ES-I3 (cell line): ENCODE data around the gene THSD4.

Experiments used
- H3K36me3 ChIP-seq: 2 replicates; pipeline ENCODE4 v1.6.1; 2013; ENCODE audit warnings: mild to moderate bottlenecking, low read length, control low read depth, moderate library complexity; ENCODE audit not compliant: insufficient read depth
- H3K4me1 ChIP-seq: 2 replicates; pipeline ENCODE4 v1.6.1; 2013; ENCODE audit warnings: mild to moderate bottlenecking, control low read depth, low read length; ENCODE audit not compliant: insufficient read depth
- H3K9ac ChIP-seq: 2 replicates; pipeline ENCODE4 v1.6.1; 2013; ENCODE audit warnings: low read depth, mild to moderate bottlenecking, low read length, moderate library complexity
- H3K9me3 ChIP-seq: 2 replicates; pipeline ENCODE4 v1.6.1; 2013; ENCODE audit warnings: mild to moderate bottlenecking, low read length, moderate library complexity; ENCODE audit not compliant: control insufficient read depth, insufficient read depth

THSD4 gene

GRCh38 chr15:71325481-71325880 is 210.2 kb downstream of the THSD4 start:
- Histone ChIP-seq H3K36me3 (no peaks in the 10 kb centered on the region), H3K9ac (no peak overlapping the region), H3K4me1 (0 out of 2 replicates have a peak, but pooled peaks cover 9% of the 10 kb centered on the region), H3K9me3 (no peaks in the 10 kb centered on the region)

GRCh38 chr15:71328453-71328852 is 213.2 kb downstream of the THSD4 start:
- H3K36me3 ChIP-seq, result no peaks in the 10 kb centered on the region
- peaks cover 12% of the 10 kb centered on the region; the same call in 1 of the 2 replicates for H3K4me1 ChIP-seq
- no peaks in the 10 kb centered on the region for H3K9me3 ChIP-seq
- no peak overlapping the region for H3K9ac ChIP-seq

- Histone ChIP-seq H3K4me1 (peaks cover 12% of the 10 kb centered on the region; the same call in 1 of the 2 replicates), H3K9ac (no peak overlapping the region), H3K36me3 (no peaks in the 10 kb centered on the region), H3K9me3 (no peaks in the 10 kb centered on the region)
Observed at GRCh38 chr15:71329041-71329440, 213.8 kb downstream of the THSD4 start.

GRCh38 chr15:71329497-71330260 is 214.4 kb downstream of the THSD4 start:
- peaks cover 12% of the 10 kb centered on the region; the same call in 1 of the 2 replicates for H3K4me1 ChIP-seq
- H3K36me3 ChIP-seq, result no peaks in the 10 kb centered on the region
- H3K9ac ChIP-seq, result no peak overlapping the region
- no peaks in the 10 kb centered on the region for H3K9me3 ChIP-seq

- no peaks in the 10 kb centered on the region for H3K9me3 ChIP-seq
- H3K4me1 ChIP-seq, result peaks cover 7% of the 10 kb centered on the region; the same call in 1 of the 2 replicates
- H3K36me3 ChIP-seq, result no peaks in the 10 kb centered on the region
- no peak overlapping the region for H3K9ac ChIP-seq
Observed at GRCh38 chr15:71330638-71331162, 215.4 kb downstream of the THSD4 start.

GRCh38 chr15:71331173-71331572 is 215.9 kb downstream of the THSD4 start:
- Histone ChIP-seq H3K4me1 (peaks cover 7% of the 10 kb centered on the region; the same call in 1 of the 2 replicates), H3K9me3 (no peaks in the 10 kb centered on the region), H3K36me3 (no peaks in the 10 kb centered on the region), H3K9ac (no peak overlapping the region)

- Histone ChIP-seq H3K9ac (no peak overlapping the region), H3K9me3 (no peaks in the 10 kb centered on the region), H3K36me3 (no peaks in the 10 kb centered on the region), H3K4me1 (peaks cover 11% of the 10 kb centered on the region; the same call in 1 of the 2 replicates)
Observed at GRCh38 chr15:71332431-71333004, 217.2 kb downstream of the THSD4 start.

GRCh38 chr15:71333136-71333700 is 217.9 kb downstream of the THSD4 start:
- no peaks in the 10 kb centered on the region for H3K9me3 ChIP-seq
- H3K36me3 ChIP-seq, result no peaks in the 10 kb centered on the region
- H3K9ac ChIP-seq, result no peak overlapping the region
- peaks cover 15% of the 10 kb centered on the region; the same call in 1 of the 2 replicates for H3K4me1 ChIP-seq

GRCh38 chr15:71333839-71334238 is 218.6 kb downstream of the THSD4 start:
- peaks cover 15% of the 10 kb centered on the region; the same call in 1 of the 2 replicates for H3K4me1 ChIP-seq

GRCh38 chr15:71334434-71334833 is 219.2 kb downstream of the THSD4 start:
- H3K36me3 ChIP-seq, result no peaks in the 10 kb centered on the region
- H3K9ac ChIP-seq, result no peak overlapping the region
- H3K9me3 ChIP-seq, result no peaks in the 10 kb centered on the region
- peaks cover 15% of the 10 kb centered on the region; the same call in 1 of the 2 replicates for H3K4me1 ChIP-seq

More at GRCh38 chr15:71333839-71334238, 218.6 kb downstream of the THSD4 start:
- Histone ChIP-seq H3K9ac (no peak overlapping the region), H3K9me3 (no peaks in the 10 kb centered on the region), H3K36me3 (no peaks in the 10 kb centered on the region)

GRCh38 chr15:71334873-71335272 is 219.6 kb downstream of the THSD4 start:
- H3K4me1 ChIP-seq, result peaks cover 15% of the 10 kb centered on the region; the same call in 1 of the 2 replicates
- no peaks in the 10 kb centered on the region for H3K9me3 ChIP-seq
- H3K9ac ChIP-seq, result no peak overlapping the region
- no peaks in the 10 kb centered on the region for H3K36me3 ChIP-seq

- H3K9ac ChIP-seq, result no peak overlapping the region
- no peaks in the 10 kb centered on the region for H3K9me3 ChIP-seq
- H3K36me3 ChIP-seq, result no peaks in the 10 kb centered on the region
- H3K4me1 ChIP-seq, result peaks cover 11% of the 10 kb centered on the region; the same call in 1 of the 2 replicates
Observed at GRCh38 chr15:71335591-71335990, 220.3 kb downstream of the THSD4 start.

GRCh38 chr15:71336671-71337070 is 221.4 kb downstream of the THSD4 start:
- Histone ChIP-seq H3K9ac (no peak overlapping the region), H3K36me3 (no peaks in the 10 kb centered on the region), H3K9me3 (no peaks in the 10 kb centered on the region), H3K4me1 (0 out of 2 replicates have a peak, but pooled peaks cover 8% of the 10 kb centered on the region)

- Histone ChIP-seq H3K36me3 (no peaks in the 10 kb centered on the region), H3K9ac (no peak overlapping the region)
Observed at GRCh38 chr15:71337197-71337845, 222.1 kb downstream of the THSD4 start.

More at GRCh38 chr15:71337197-71337845, 222.1 kb downstream of the THSD4 start:
- Histone ChIP-seq H3K4me1 (0 out of 2 replicates have a peak, but pooled peaks cover 8% of the 10 kb centered on the region), H3K9me3 (no peaks in the 10 kb centered on the region)
